ENCODE measurements around the gene KHDC4. TPM values are rescaled to one million over a fixed set of nuclear protein-coding genes. Genes with fewer than 3 reads are reported as not detected.

The KHDC4 gene
- total and polyA plus RNA-seq, 4 donors: 8.4 to 32.6 (median 14.8) TPM

DNA sequence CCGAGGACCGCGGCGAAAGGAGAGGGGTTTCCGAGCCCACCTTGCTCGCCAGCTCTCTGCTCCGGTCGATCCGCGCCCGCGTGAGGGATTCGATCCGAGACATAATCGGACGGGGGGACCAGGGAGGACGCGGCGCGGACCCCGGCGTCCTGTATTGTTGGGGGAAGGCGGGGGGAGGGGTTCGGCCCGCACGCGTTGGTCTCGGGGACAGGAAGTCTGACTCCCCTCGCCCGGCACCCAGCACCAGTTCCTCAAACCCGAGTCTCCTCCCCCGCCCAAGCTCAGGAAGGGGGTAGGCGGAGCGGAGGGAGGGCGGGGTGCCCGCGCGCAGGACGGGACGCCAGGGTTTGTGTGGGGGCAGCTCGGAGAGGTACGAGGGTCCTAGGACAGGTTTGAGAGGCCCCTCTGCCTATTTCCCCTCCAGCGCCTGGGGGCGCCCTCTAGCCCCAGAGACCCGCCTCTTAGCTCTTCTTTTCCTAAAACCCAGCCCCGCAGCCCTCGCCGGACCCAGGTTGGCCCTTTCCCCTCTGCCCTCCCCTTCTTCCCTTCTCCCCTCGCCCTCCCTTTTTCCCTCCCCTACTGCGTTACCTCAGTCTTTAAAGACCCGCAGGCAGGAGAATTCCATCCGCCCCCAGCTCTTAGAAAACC is 44.2 kb upstream of the KHDC4 start, which contains the start of gene ARHGEF2:
Gene ARHGEF2 (minus strand): TSS at position 223 of the 648 bp plus-strand sequence. CDS start 120 bp downstream, at position 103.
- peak; percentile 78 for DNase-seq (ENCODE audit: low spot score)
- peak within 1 kb of the TSS; percentile 73 to 80 (median 76) for H3K4me3 ChIP-seq (ENCODE audit: low read depth in 1 of 3, low read length in 3 of 3)
- H3K27me3 ChIP-seq (ENCODE audit: control insufficient read depth in 4 of 4, insufficient read depth in 4 of 4, low read length in 3 of 4): no peaks in the 10 kb centered on the region
- H3K36me3 ChIP-seq (ENCODE audit: control insufficient read depth in 4 of 4, insufficient read depth in 3 of 4, low read depth in 1 of 4, low read length in 3 of 4): no peaks in the 10 kb centered on the region
- peak within 1 kb of the TSS; percentile 80 to 92 for H3K27ac ChIP-seq (ENCODE audit: low read depth in 1 of 2, low read length in 2 of 2)
- H3K4me1 ChIP-seq (ENCODE audit: control insufficient read depth in 4 of 4, insufficient read depth in 4 of 4, low read length in 3 of 4): peaks cover 6 to 23% (median 10%) of the 10 kb centered on the region in 4 donors
- peak within 1 kb of the TSS; percentile 49 to 75 for H3K9ac ChIP-seq (ENCODE audit: low read depth in 1 of 2, low read length in 2 of 2)
- TF ChIP-seq, protein P1, sequence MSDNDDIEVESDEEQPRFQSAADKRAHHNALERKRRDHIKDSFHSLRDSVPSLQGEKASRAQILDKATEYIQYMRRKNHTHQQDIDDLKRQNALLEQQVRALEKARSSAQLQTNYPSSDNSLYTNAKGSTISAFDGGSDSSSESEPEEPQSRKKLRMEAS (IDR thresholded peaks at IDR 0.05): no peak
- TF ChIP-seq GABPA (IDR thresholded peaks at IDR 0.05 in 1 of 2, conservative IDR thresholded peaks at IDR 0.05 in 1 of 2) (peak in 1 of 2 donors; percentile 9), YY1 (IDR thresholded peaks at IDR 0.05) (peak; percentile 17)
- 5% methylated on average over 52 of the region's 52 CpGs for WGBS
- no peaks in the 10 kb centered on the region for H3K9me3 ChIP-seq (ENCODE audit: control insufficient read depth in 4 of 4, low read length in 3 of 4)

DNA sequence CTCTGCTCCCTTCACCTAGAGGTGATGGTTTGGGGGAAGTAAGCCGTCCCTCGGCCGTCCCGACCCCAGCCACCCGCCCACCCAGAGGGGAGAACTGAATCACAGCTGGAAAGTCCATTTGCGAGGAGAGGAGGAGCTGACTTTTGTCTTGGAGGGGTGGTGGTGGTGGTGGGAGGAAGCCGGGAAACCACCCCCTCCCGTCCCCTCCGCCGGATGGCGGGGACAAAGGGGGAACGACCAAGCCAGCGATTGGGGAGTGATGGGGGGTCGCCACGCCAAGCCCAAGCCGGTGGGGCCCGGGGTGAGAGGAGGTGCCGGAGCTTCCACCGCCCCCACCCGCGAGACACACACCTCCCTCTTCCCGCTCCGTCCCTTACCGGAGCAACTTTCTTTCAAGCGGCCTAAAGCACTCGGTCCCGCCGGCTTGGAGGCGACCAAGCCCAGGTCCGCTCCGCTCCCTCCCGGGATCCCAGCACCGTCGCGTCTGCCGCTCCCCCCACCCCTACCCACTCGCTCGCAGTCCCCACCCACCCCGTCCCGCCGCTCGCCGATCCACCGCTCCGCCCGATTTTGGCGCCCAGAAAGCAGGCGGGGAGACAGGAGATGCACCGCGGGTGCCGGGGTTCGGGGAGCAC is 43.6 kb upstream of the KHDC4 start:
- Histone ChIP-seq H3K27ac (ENCODE audit: low read depth in 1 of 2, low read length in 2 of 2) (peak overlapping the region; percentile 80 to 92), H3K27me3 (ENCODE audit: control insufficient read depth in 4 of 4, insufficient read depth in 4 of 4, low read length in 3 of 4) (no peaks in the 10 kb centered on the region), H3K4me3 (ENCODE audit: low read depth in 1 of 3, low read length in 3 of 3) (peak overlapping the region; percentile 73 to 80 (median 76)), H3K4me1 (ENCODE audit: control insufficient read depth in 4 of 4, insufficient read depth in 4 of 4, low read length in 3 of 4) (peaks cover 6 to 23% (median 9%) of the 10 kb centered on the region in 4 donors), H3K9me3 (ENCODE audit: control insufficient read depth in 4 of 4, low read length in 3 of 4) (no peaks in the 10 kb centered on the region), H3K9ac (ENCODE audit: low read depth in 1 of 2, low read length in 2 of 2) (peak overlapping the region; percentile 49 to 75), H3K36me3 (ENCODE audit: control insufficient read depth in 4 of 4, insufficient read depth in 3 of 4, low read depth in 1 of 4, low read length in 3 of 4) (no peaks in the 10 kb centered on the region)
- DNase-seq (ENCODE audit: low spot score): peak; percentile 57
- TF ChIP-seq JUND (IDR thresholded peaks at IDR 0.05) (no peak), HNF4G (IDR thresholded peaks at IDR 0.05) (no peak), HNF4A (conservative IDR thresholded peaks at IDR 0.05) (no peak), GABPA (IDR thresholded peaks at IDR 0.05 in 1 of 2, conservative IDR thresholded peaks at IDR 0.05 in 1 of 2) (no peak), RXRA (IDR thresholded peaks at IDR 0.05) (no peak), NR2F2 (IDR thresholded peaks at IDR 0.05) (no peak), SP1 (IDR thresholded peaks at IDR 0.05) (no peak), EGR1 (IDR thresholded peaks at IDR 0.05; ENCODE audit: low read depth in 2 of 2) (no peak)
- TF ChIP-seq, protein P2, sequence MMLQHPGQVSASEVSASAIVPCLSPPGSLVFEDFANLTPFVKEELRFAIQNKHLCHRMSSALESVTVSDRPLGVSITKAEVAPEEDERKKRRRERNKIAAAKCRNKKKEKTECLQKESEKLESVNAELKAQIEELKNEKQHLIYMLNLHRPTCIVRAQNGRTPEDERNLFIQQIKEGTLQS (IDR thresholded peaks at IDR 0.05): no peak
- TF ChIP-seq, protein P1 (IDR thresholded peaks at IDR 0.05): no peak
- TF ChIP-seq, protein P3, sequence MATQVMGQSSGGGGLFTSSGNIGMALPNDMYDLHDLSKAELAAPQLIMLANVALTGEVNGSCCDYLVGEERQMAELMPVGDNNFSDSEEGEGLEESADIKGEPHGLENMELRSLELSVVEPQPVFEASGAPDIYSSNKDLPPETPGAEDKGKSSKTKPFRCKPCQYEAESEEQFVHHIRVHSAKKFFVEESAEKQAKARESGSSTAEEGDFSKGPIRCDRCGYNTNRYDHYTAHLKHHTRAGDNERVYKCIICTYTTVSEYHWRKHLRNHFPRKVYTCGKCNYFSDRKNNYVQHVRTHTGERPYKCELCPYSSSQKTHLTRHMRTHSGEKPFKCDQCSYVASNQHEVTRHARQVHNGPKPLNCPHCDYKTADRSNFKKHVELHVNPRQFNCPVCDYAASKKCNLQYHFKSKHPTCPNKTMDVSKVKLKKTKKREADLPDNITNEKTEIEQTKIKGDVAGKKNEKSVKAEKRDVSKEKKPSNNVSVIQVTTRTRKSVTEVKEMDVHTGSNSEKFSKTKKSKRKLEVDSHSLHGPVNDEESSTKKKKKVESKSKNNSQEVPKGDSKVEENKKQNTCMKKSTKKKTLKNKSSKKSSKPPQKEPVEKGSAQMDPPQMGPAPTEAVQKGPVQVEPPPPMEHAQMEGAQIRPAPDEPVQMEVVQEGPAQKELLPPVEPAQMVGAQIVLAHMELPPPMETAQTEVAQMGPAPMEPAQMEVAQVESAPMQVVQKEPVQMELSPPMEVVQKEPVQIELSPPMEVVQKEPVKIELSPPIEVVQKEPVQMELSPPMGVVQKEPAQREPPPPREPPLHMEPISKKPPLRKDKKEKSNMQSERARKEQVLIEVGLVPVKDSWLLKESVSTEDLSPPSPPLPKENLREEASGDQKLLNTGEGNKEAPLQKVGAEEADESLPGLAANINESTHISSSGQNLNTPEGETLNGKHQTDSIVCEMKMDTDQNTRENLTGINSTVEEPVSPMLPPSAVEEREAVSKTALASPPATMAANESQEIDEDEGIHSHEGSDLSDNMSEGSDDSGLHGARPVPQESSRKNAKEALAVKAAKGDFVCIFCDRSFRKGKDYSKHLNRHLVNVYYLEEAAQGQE (IDR thresholded peaks at IDR 0.05): no peak
- TF ChIP-seq, protein P4, sequence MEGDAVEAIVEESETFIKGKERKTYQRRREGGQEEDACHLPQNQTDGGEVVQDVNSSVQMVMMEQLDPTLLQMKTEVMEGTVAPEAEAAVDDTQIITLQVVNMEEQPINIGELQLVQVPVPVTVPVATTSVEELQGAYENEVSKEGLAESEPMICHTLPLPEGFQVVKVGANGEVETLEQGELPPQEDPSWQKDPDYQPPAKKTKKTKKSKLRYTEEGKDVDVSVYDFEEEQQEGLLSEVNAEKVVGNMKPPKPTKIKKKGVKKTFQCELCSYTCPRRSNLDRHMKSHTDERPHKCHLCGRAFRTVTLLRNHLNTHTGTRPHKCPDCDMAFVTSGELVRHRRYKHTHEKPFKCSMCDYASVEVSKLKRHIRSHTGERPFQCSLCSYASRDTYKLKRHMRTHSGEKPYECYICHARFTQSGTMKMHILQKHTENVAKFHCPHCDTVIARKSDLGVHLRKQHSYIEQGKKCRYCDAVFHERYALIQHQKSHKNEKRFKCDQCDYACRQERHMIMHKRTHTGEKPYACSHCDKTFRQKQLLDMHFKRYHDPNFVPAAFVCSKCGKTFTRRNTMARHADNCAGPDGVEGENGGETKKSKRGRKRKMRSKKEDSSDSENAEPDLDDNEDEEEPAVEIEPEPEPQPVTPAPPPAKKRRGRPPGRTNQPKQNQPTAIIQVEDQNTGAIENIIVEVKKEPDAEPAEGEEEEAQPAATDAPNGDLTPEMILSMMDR (IDR thresholded peaks at IDR 0.05; ENCODE audit: low read depth, low read length, missing input control): no peak
- 6% methylated on average over 52 of the region's 52 CpGs for WGBS
